Myocyte (in vitro differentiated cells): ENCODE results near the gene PC. TPM values are rescaled to one million over a fixed set of nuclear protein-coding genes. Genes with fewer than 3 reads are reported as not detected.
"Not testable (repeated sequence)": the region's sequence is repeated elsewhere in the genome, so short reads cannot be mapped to it uniquely, and the experiment has no call there.

Source experiments
- DNase-seq: peaks from one replicate; pipeline ENCODE4 v3.0.0-alpha.2; 2012; ENCODE audit warnings: low read depth
- microRNA-seq: library from miRNA; unstranded; fragments of <30 nt; microRNA quantifications from one replicate; pipeline ENCODE4, GENCODE V29; 2016
- total RNA-seq: library from RNA; depleted of rRNA; stranded (reverse); fragments of >200 nt; gene quantifications from 2 replicates; pipeline ENCODE4 v1.2.3, GENCODE V29; 2014

PC gene
- total RNA-seq, 1 donor from 2014 or later = 55.2 TPM

DNA sequence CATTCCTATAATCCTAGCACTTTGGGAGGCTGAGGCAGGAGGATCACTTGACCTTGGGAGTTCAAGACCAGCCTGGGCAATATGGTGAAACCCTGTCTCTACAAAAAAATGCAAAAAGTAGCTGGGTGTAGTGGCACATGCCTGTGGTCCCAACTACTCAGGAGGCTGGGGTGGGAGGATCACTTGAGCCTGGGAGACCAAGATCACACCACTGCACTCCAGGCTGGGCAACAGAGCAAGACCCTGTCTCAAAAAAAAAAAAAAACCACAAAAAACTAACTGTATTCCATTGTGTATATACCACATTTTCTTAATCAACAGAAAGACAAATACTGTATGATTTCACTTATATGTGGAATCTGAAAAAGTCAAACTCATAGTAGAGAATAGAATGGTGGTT lies 158.4 kb downstream of the PC start:
- DNase-seq = not testable (repeated sequence)

Small RNA genes lying within 50 kb of the gene (microRNA-seq; reads per million reads assigned to microRNA genes)
- not detected for gene MIR3163

Other genes starting within 250 kb of the PC start
- gene SPTBN2, start 229.2 kb downstream of the PC start, total RNA-seq = 0.78 and 1.1 TPM in 2 replicates
- gene RCE1, start 114.9 kb downstream of the PC start, total RNA-seq = 10.5 and 12.5 TPM in 2 replicates
- 117 and 129 TPM in 2 replicates for gene LRFN4, start 101.3 kb downstream of the PC start, total RNA-seq
- gene C11orf86, start 16.9 kb upstream of the PC start, total RNA-seq = not detected in 2 replicates
- not detected in 2 replicates for gene SYT12, start 64.8 kb upstream of the PC start, total RNA-seq
- 0.32 and 0.88 TPM in 2 replicates for gene RHOD, start 98.5 kb upstream of the PC start, total RNA-seq
- 28.4 and 34.6 TPM in 2 replicates for gene KDM2A, start 160.9 kb upstream of the PC start, total RNA-seq